Breast epithelium (tissue), 4 donors: Measurements from ENCODE around the gene FAM162A. TPM values are rescaled to one million over a fixed set of nuclear protein-coding genes. Genes with fewer than 3 reads are reported as not detected.
"Not testable (repeated sequence)": the region's sequence is repeated elsewhere in the genome, so short reads cannot be mapped to it uniquely, and the experiment has no call there.

ENCODE experiments used
- DNase-seq, 2 donors: peaks; one replicate each; pipeline ENCODE4 v3.0.0-alpha.2; 2019; ENCODE audit warnings: low spot score in 2 of 2
- H3K27ac ChIP-seq, 2 donors: fragments of 200-600 bp; sonication (generic) in 1 of 2; one replicate each; pipeline ENCODE4 v1.5.1; 2016 to 2019; ENCODE audit warnings: mild to moderate bottlenecking in 1 of 2
- H3K27me3 ChIP-seq, 2 donors: fragments of 200-600 bp; sonication (generic) in 1 of 2; one replicate each; pipeline versions ENCODE4 v1.5.1 to v1.6.0; 2017 to 2019; ENCODE audit warnings: control low read depth in 1 of 2, mild to moderate bottlenecking in 1 of 2
- H3K36me3 ChIP-seq: fragments of 200-600 bp; one replicate; pipeline ENCODE4 v1.5.1; 2019
- H3K4me1 ChIP-seq, 2 donors: fragments of 200-600 bp; sonication (generic); one replicate each; pipeline ENCODE4 v1.5.1; 2016 to 2019; ENCODE audit warnings: control low read depth in 1 of 2
- H3K4me3 ChIP-seq, 3 donors: fragments of 200-600 bp; sonication (generic); 1 replicate in 2 of 3; 2 replicates in 1 of 3; pipeline ENCODE4 v1.5.1; 2016 to 2019; ENCODE audit warnings: mild to moderate bottlenecking in 3 of 3, moderate library complexity in 2 of 3
- H3K9me3 ChIP-seq, 2 donors: fragments of 200-600 bp; sonication (generic) in 1 of 2; one replicate each; pipeline ENCODE4 v1.5.1; 2016 to 2019; ENCODE audit warnings: control low read depth in 1 of 2
- POLR2A ChIP-seq: fragments of 450-650 bp; IDR thresholded peaks from one replicate; pipeline ENCODE4 v1.6.1; 2016; ENCODE audit warnings: antibody characterized with exemption, mild to moderate bottlenecking, moderate library complexity
- POLR2AphosphoS5 ChIP-seq, 3 donors: sonication (generic); formaldehyde crosslinking; IDR thresholded peaks; one replicate each; pipeline ENCODE4 v1.6.1; 2017; ENCODE audit warnings: antibody characterized with exemption in 3 of 3
- intact Hi-C: fragments of 100-400 bp; cut with DNase I; formaldehyde crosslinking; loops from one replicate; pipeline ENCODE4 v1.15.1; 2023; ENCODE audit warnings: low total_unique reads
- total RNA-seq, 3 donors: library from RNA; depleted of rRNA; stranded (reverse); fragments of >200 nt; gene quantifications; one replicate each; pipeline ENCODE4 v1.1.0, GENCODE V29; 2016
- TF ChIP-seq, protein P1 (sequence below), 3 donors: fragments of 450-650 bp; IDR thresholded peaks; one replicate each; pipeline ENCODE4 v1.5.1; 2016 to 2017; ENCODE audit warnings: antibody characterized with exemption in 3 of 3, mild to moderate bottlenecking in 3 of 3, moderate library complexity in 3 of 3

Gene FAM162A
- total RNA-seq, 3 donors from 2014 or later: 19.3 to 27.2 (median 26.5) TPM

DNA sequence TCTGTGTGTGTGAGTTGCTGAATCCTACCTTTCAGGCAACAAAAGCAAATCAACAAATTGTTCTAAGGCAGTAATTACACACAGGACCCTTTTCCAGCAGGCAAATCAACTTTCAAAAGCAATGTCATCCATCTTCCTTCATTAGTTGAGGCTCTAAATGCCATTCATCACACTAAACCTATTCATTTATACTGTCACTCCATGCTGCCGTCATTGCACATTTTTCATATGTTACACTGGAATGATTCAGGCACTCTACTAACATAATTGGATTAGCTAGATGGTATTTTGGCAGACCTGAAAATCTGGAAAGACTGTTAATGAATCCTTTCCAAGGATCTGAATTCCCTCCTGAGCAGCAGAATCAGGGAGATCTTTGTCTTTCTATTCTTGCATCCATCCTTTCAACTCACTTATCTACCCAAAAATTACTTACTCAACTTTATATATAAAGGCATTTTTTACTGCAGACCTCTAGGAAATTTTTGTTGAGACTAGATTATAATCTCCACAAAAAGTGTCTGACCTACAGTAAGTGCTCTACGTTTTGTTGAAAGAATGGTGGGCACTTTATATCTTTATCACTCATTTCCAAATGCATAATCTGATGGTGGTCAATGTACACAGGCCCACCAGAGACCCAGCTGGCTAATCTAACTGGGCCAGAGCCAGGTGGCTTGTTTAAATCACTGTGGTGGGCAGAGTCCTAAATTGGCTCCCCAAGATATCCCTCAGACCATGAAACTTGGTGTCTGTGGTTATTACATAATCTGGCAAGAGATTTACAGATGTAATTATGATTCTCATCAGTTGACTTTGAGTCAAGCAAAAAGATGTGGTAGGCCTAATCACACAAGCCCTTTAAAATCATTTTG lies 25.9 kb upstream of the FAM162A start:
- no peak for DNase-seq
- no peaks in the 10 kb centered on the region for H3K9me3 ChIP-seq
- no peak overlapping the region for H3K27ac ChIP-seq
- H3K4me3 ChIP-seq: no peak overlapping the region
- H3K36me3 ChIP-seq: no peaks in the 10 kb centered on the region
- TF ChIP-seq, protein P1, sequence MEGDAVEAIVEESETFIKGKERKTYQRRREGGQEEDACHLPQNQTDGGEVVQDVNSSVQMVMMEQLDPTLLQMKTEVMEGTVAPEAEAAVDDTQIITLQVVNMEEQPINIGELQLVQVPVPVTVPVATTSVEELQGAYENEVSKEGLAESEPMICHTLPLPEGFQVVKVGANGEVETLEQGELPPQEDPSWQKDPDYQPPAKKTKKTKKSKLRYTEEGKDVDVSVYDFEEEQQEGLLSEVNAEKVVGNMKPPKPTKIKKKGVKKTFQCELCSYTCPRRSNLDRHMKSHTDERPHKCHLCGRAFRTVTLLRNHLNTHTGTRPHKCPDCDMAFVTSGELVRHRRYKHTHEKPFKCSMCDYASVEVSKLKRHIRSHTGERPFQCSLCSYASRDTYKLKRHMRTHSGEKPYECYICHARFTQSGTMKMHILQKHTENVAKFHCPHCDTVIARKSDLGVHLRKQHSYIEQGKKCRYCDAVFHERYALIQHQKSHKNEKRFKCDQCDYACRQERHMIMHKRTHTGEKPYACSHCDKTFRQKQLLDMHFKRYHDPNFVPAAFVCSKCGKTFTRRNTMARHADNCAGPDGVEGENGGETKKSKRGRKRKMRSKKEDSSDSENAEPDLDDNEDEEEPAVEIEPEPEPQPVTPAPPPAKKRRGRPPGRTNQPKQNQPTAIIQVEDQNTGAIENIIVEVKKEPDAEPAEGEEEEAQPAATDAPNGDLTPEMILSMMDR (IDR thresholded peaks at IDR 0.05): no peak
- no peak for TF ChIP-seq POLR2AphosphoS5 (IDR thresholded peaks at IDR 0.05)
- no peak for TF ChIP-seq POLR2A
- no peaks in the 10 kb centered on the region for H3K4me1 ChIP-seq
- intact Hi-C loops: no loop called here
- no peaks in the 10 kb centered on the region for H3K27me3 ChIP-seq

- no peak for DNase-seq
- intact Hi-C loops: no loop called here
- Histone ChIP-seq H3K36me3 (no peaks in the 10 kb centered on the region), H3K9me3 (no peaks in the 10 kb centered on the region), H3K27ac (no peak overlapping the region), H3K4me1 (no peaks in the 10 kb centered on the region), H3K27me3 (no peaks in the 10 kb centered on the region), H3K4me3 (no peak overlapping the region)
- TF ChIP-seq POLR2AphosphoS5 (IDR thresholded peaks at IDR 0.05) (no peak), POLR2A (no peak)
- TF ChIP-seq, protein P1 (IDR thresholded peaks at IDR 0.05): no peak
Observed at GRCh38 chr3:122358703-122359032, 25.3 kb upstream of the FAM162A start.

GRCh38 chr3:122362026-122362425 lies 22.0 kb upstream of the FAM162A start:
- no peaks in the 10 kb centered on the region for H3K4me1 ChIP-seq
- H3K4me3 ChIP-seq: no peak overlapping the region
- H3K9me3 ChIP-seq: no peaks in the 10 kb centered on the region
- no peak overlapping the region for H3K27ac ChIP-seq
- no peak for DNase-seq
- no peaks in the 10 kb centered on the region for H3K36me3 ChIP-seq
- TF ChIP-seq, protein P1 (IDR thresholded peaks at IDR 0.05): no peak
- TF ChIP-seq POLR2AphosphoS5 (IDR thresholded peaks at IDR 0.05) (no peak), POLR2A (no peak)
- intact Hi-C loops: no loop called here
- no peaks in the 10 kb centered on the region for H3K27me3 ChIP-seq

GRCh38 chr3:122364490-122364889 lies 19.5 kb upstream of the FAM162A start:
- TF ChIP-seq, protein P1 (IDR thresholded peaks at IDR 0.05): no peak
- TF ChIP-seq POLR2AphosphoS5 (IDR thresholded peaks at IDR 0.05) (no peak), POLR2A (no peak)
- intact Hi-C loops: no loop called here
- no peaks in the 10 kb centered on the region for H3K36me3 ChIP-seq

GRCh38 chr3:122365073-122365472 lies 18.9 kb upstream of the FAM162A start:
- Histone ChIP-seq H3K27ac (peak overlapping the region in 1 of 2 donors; percentile 21), H3K9me3 (no peaks in the 10 kb centered on the region), H3K27me3 (no peaks in the 10 kb centered on the region), H3K4me1 (no peaks in the 10 kb centered on the region), H3K4me3 (no peak overlapping the region), H3K36me3 (no peaks in the 10 kb centered on the region)
- TF ChIP-seq POLR2A (no peak), POLR2AphosphoS5 (IDR thresholded peaks at IDR 0.05) (no peak)
- TF ChIP-seq, protein P1 (IDR thresholded peaks at IDR 0.05): no peak
- intact Hi-C loops: no loop called here
- no peak for DNase-seq

More at GRCh38 chr3:122364490-122364889, 19.5 kb upstream of the FAM162A start:
- no peak for DNase-seq
- no peak overlapping the region for H3K27ac ChIP-seq
- H3K4me1 ChIP-seq: no peaks in the 10 kb centered on the region
- H3K4me3 ChIP-seq: no peak overlapping the region
- no peaks in the 10 kb centered on the region for H3K27me3 ChIP-seq
- no peaks in the 10 kb centered on the region for H3K9me3 ChIP-seq

- DNase-seq, intact Hi-C loops, H3K4me1 ChIP-seq, H3K4me3 ChIP-seq, H3K27me3 ChIP-seq, H3K9me3 ChIP-seq, H3K36me3 ChIP-seq: not testable (repeated sequence)
- H3K27ac ChIP-seq: peak overlapping the region in 1 of 2 donors; percentile 24
Observed at GRCh38 chr3:122365582-122366378, 18.2 kb upstream of the FAM162A start.
